HEK293T (cell line): ENCODE results near the gene SLC27A6.

ENCODE experiments used
- CTCF ChIA-PET: fragments of 350-600 bp; formaldehyde crosslinking; extraction: SDS; loops from one replicate; lab custom pipeline; 2021; ENCODE audit warnings: antibody characterized with exemption, inconsistent platforms; lab: Yijun Ruan, JAX
- POLR2A ChIA-PET: fragments of 350-600 bp; formaldehyde crosslinking; extraction: SDS; loops from one replicate; lab custom pipeline; 2020; ENCODE audit warnings: antibody characterized with exemption, inconsistent platforms; lab: Yijun Ruan, JAX
- DNase-seq: peaks from one replicate; pipeline ENCODE4 v3.0.0; 2012; ENCODE audit warnings: mixed read lengths; ENCODE audit errors: extremely low spot score
- ARNT ChIP-seq: fragments of 450-650 bp; IDR thresholded peaks from 2 replicates; pipeline ENCODE4 v1.6.1; 2017; ENCODE audit warnings: mild to moderate bottlenecking
- BHLHE40 ChIP-seq: fragments of 450-650 bp; IDR thresholded peaks from 2 replicates; pipeline ENCODE4 v1.6.1; 2016; ENCODE audit warnings: mild to moderate bottlenecking, moderate library complexity, borderline replicate concordance
- CTBP1 ChIP-seq: fragments of 450-650 bp; IDR thresholded peaks from 2 replicates; pipeline ENCODE4 v1.6.1; 2016; ENCODE audit warnings: borderline replicate concordance
- ELF4 ChIP-seq: fragments of 450-650 bp; IDR thresholded peaks from 2 replicates; pipeline ENCODE4 v1.6.1; 2017; ENCODE audit warnings: antibody characterized with exemption
- FOXA1 ChIP-seq: fragments of 450-650 bp; IDR thresholded peaks from 2 replicates; pipeline ENCODE4 v1.6.1; 2016; ENCODE audit warnings: mild to moderate bottlenecking
- FOXK2 ChIP-seq: fragments of 450-650 bp; IDR thresholded peaks from 2 replicates; pipeline ENCODE4 v1.6.1; 2016; ENCODE audit warnings: mild to moderate bottlenecking
- FOXM1 ChIP-seq: fragments of 450-650 bp; IDR thresholded peaks from 2 replicates; pipeline ENCODE4 v1.6.1; 2017; ENCODE audit warnings: mild to moderate bottlenecking, borderline replicate concordance
- HDGF ChIP-seq: fragments of 450-650 bp; IDR thresholded peaks from 2 replicates; pipeline ENCODE4 v1.6.1; 2017; ENCODE audit warnings: antibody characterized with exemption, borderline replicate concordance
- L3MBTL2 ChIP-seq: fragments of 450-650 bp; conservative IDR thresholded peaks from 2 replicates; pipeline ENCODE4 v1.6.1; 2016; ENCODE audit warnings: mild to moderate bottlenecking
- LEF1 ChIP-seq: fragments of 450-650 bp; IDR thresholded peaks from 2 replicates; pipeline ENCODE4 v1.6.1; 2017; ENCODE audit warnings: mild to moderate bottlenecking, borderline replicate concordance
- NFRKB ChIP-seq: fragments of 450-650 bp; IDR thresholded peaks from 2 replicates; pipeline ENCODE4 v1.6.1; 2016; ENCODE audit warnings: mild to moderate bottlenecking, moderate library complexity
- PKNOX1 ChIP-seq: fragments of 450-650 bp; IDR thresholded peaks from 2 replicates; pipeline ENCODE4 v1.6.1; 2016
- SP1 ChIP-seq: fragments of 450-650 bp; IDR thresholded peaks from 2 replicates; pipeline ENCODE4 v1.6.1; 2017
- SUZ12 ChIP-seq: fragments of 450-650 bp; IDR thresholded peaks from 2 replicates; pipeline ENCODE4 v1.6.1; 2016; ENCODE audit warnings: mild to moderate bottlenecking
- TARDBP ChIP-seq: fragments of 450-650 bp; IDR thresholded peaks from 2 replicates; pipeline ENCODE4 v1.6.1; 2016
- ZNF384 ChIP-seq: fragments of 450-650 bp; IDR thresholded peaks from 2 replicates; pipeline ENCODE4 v1.6.1; 2016

The SLC27A6 gene

DNA sequence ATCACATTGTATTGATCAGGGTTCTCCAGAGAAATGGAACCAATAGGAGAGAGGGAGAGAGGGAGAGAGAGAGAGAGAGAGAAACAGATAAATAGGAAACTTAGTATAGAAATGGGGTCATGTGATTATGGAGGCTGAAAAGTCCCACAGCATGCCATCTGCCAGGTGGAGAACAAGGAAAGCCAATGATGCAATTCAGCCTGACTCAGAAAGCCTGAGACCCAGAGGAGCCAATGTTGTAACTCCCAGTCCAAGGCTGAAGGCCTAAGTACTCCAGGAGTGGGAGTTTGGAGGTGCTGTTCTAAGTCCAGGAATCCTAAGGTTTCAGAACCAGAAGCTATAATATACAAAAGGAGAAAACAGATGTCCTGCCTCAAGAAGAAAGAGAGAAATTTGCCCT lies 80.9 kb downstream of the SLC27A6 start:
- CTCF ChIA-PET: no interaction called here
- no peak for DNase-seq
- POLR2A ChIA-PET: no interaction called here
- TF ChIP-seq SP1 (no peak), ARNT (no peak), FOXA1 (no peak), PKNOX1 (no peak), LEF1 (no peak), ZNF384 (no peak), TARDBP (no peak), ELF4 (no peak), NFRKB (no peak), SUZ12 (no peak), HDGF (no peak), BHLHE40 (no peak), CTBP1 (no peak), FOXM1 (no peak), L3MBTL2 (no peak), FOXK2 (no peak)

- ChIA-PET POLR2A (no interaction called here), CTCF (no interaction called here)
- TF ChIP-seq ELF4 (no peak), LEF1 (no peak), ARNT (no peak), SUZ12 (no peak), ZNF384 (no peak), TARDBP (no peak), PKNOX1 (no peak), CTBP1 (no peak), L3MBTL2 (no peak), FOXA1 (no peak), FOXK2 (no peak), BHLHE40 (no peak)
- no peak for DNase-seq
These were observed 83.2 kb downstream of the SLC27A6 start for GRCh38 chr5:129048509-129048908.

DNA sequence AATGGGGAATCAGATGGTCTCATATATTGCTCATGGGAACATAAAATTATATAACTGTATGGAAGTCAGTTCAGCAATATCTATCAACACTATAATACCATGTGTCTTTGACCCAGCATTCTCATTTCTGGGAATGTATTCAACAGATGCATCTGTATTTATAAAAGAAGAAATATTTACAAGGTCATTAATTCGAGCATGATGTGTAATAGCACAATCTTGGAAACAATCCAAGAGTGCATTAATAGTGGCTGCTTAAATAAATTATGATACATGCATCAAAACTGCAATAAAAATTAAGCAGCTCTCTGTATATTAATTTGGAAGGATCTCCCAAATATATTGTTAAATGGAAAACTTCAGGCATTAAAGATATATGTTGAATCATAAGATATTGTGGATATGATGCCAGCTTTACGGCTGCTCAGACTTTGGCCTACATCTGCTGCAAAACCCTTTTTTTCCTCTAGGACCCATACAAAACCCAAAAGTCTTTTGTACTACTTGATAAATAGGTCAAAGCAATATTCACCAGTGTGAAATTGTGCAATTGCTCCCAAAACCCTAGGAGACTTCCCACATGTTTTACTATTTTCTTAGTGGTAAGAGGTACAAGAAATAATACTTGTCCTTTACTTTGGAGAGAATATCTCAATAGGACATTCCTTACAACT lies 84.0 kb downstream of the SLC27A6 start:
- DNase-seq: no peak
- no peak for TF ChIP-seq CTBP1
- TF ChIP-seq LEF1: no peak
- TF ChIP-seq ARNT: no peak
- TF ChIP-seq BHLHE40: no peak
- TF ChIP-seq ZNF384: no peak
- no peak for TF ChIP-seq FOXK2
- TF ChIP-seq TARDBP: no peak
- no peak for TF ChIP-seq SP1
- no peak for TF ChIP-seq SUZ12
- no peak for TF ChIP-seq FOXA1
- no peak for TF ChIP-seq FOXM1
- no peak for TF ChIP-seq ELF4
- CTCF ChIA-PET: no interaction called here
- POLR2A ChIA-PET: no interaction called here

DNA sequence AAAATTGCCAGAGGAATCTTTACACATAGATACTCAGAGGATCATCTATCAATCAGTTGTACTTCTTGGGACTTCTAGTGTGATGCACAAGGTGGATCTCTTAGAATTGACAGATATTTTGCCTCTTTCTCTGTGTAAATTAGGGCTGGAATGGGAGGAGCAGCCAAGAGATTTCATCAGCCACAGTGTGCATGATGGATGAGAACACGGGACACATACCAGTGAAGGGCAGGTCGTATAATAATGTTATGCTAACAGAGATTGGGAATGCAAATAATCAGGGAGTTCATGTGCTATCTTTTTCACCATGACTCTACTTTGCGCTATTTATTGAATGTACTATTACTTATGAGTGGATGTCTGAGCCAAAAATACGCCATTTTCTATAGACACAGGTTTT lies 86.0 kb downstream of the SLC27A6 start:
- TF ChIP-seq CTBP1: no peak
- no peak for TF ChIP-seq ELF4
- no peak for TF ChIP-seq ARNT
- DNase-seq: no peak
- ChIA-PET POLR2A (no interaction called here), CTCF (no interaction called here)

DNA sequence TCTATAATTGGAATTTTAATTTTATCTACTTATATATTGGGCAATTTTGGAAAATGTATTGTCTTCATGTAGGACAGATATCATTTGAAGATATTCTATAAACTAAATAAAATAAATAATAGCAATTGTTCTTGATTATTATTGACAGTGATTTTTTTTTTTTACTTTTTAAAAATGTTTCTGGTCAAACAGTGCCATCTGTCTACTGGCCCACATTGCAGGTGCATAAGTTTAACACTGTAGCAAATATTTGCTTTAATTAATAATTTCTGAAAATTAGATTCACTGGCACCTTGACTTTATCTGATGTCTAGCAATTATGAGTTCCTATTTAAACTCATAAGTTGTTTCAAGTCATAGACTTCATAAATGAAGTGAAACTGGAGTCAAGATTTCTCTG lies 88.2 kb downstream of the SLC27A6 start:
- ChIA-PET POLR2A (no interaction called here), CTCF (no interaction called here)
- DNase-seq: no peak
- TF ChIP-seq CTBP1 (no peak), PKNOX1 (no peak), HDGF (no peak), NFRKB (no peak)

DNA sequence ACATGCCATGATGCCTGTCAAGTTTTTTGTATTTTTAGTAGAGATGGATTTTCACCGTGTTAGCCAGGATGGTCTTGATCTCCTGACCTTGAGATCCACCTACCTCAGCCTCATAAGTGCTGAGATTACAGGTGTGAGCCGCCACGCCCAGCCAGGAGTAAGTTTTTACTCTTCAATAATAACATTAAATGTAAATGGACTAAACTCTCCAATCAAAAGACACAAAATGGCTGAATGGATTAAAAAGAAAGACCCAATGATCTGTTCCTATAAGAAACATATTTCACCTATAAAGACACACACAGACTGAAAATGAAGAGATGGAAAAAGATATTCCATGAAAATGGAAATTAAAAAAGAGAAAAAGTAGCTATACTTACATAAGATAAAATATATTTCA lies 92.0 kb downstream of the SLC27A6 start:
- ChIA-PET CTCF (no interaction called here), POLR2A (no interaction called here)
- DNase-seq: no peak
- TF ChIP-seq TARDBP: no peak
- TF ChIP-seq FOXM1: no peak
- no peak for TF ChIP-seq SP1
- no peak for TF ChIP-seq ELF4
- TF ChIP-seq SUZ12: no peak
- TF ChIP-seq CTBP1: no peak
- TF ChIP-seq FOXK2: no peak
- no peak for TF ChIP-seq BHLHE40
- TF ChIP-seq PKNOX1: no peak
- no peak for TF ChIP-seq FOXA1
- no peak for TF ChIP-seq ARNT
- no peak for TF ChIP-seq L3MBTL2
- TF ChIP-seq LEF1: no peak
- no peak for TF ChIP-seq NFRKB
- TF ChIP-seq HDGF: no peak
- TF ChIP-seq ZNF384: no peak
